ENCODE data around the gene KCNMA1. TPM values are rescaled to one million over a fixed set of nuclear protein-coding genes. Genes with fewer than 3 reads are reported as not detected.

The KCNMA1 gene
- total RNA-seq, 1 donor, result 77.8 TPM

DNA sequence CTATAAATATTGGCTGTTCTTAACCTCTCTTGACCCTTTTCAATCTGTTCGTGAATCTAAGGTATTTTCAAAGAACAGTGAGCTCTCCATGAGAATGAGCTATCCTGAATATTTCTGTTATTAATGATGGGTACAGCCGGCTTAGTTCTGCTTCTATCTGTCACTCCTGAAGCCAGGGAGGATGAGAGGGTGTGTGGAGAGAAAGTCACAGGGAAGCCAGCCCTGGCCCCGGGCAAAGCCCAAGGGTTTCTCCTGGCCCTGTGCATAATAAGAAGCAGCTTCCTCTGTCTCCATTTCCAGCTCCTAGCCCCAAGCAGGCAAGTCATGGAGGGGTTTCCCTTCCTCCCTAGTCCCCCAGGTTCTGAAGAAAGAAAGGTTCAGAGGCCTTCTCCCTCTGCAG is 151.1 kb downstream of the KCNMA1 start:
- Histone ChIP-seq H4K20me1 (ENCODE audit: insufficient read depth, low read length) (no peaks in the 10 kb centered on the region), H3K27ac (ENCODE audit: low read depth, low read length) (no peak overlapping the region), H3K4me1 (ENCODE audit: insufficient read depth, low read length) (peaks cover 9% of the 10 kb centered on the region), H3K27me3 (ENCODE audit: insufficient read depth, low read length) (no peaks in the 10 kb centered on the region), H2AFZ (ENCODE audit: low read length) (no peak overlapping the region), H3K4me2 (ENCODE audit: insufficient read depth, low read length) (no peak overlapping the region), H3K36me3 (ENCODE audit: insufficient read depth, low read length) (no peaks in the 10 kb centered on the region), H3K9me3 (ENCODE audit: low read depth, low read length) (no peaks in the 10 kb centered on the region), H3K4me3 (ENCODE audit: insufficient read depth, low read length) (no peak overlapping the region), H3K79me2 (ENCODE audit: insufficient read depth, low read length) (peaks cover 2% of the 10 kb centered on the region)
- TF ChIP-seq CTCF (IDR thresholded peaks at IDR 0.05; ENCODE audit: extremely low read depth, low read depth, low read length), result no peak
- no peak for DNase-seq (ENCODE audit: insufficient read length, low spot score, missing footprints)

DNA sequence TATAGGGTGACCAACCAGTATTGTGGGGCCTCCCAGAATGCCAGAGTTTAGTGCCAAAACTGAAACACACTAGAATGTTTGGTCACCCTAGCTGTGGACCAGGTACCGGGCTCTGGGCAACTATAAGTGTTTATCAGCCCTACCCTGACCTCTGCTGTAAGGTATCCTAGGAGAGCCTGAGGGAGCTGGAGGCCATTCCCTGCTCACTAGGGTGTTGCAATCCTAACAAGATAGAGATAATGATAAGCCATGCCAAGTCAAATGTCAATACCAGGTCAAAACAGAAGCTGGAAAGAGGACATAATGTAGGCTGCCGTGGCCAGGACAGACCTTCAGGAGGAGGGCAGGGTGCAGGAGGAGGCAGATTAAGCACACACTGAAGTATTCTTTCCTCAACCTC is 151.8 kb downstream of the KCNMA1 start:
- Histone ChIP-seq H3K4me3 (ENCODE audit: insufficient read depth, low read length) (no peak overlapping the region), H3K79me2 (ENCODE audit: insufficient read depth, low read length) (peaks cover 2% of the 10 kb centered on the region), H4K20me1 (ENCODE audit: insufficient read depth, low read length) (no peaks in the 10 kb centered on the region), H2AFZ (ENCODE audit: low read length) (no peak overlapping the region), H3K27me3 (ENCODE audit: insufficient read depth, low read length) (no peaks in the 10 kb centered on the region), H3K4me1 (ENCODE audit: insufficient read depth, low read length) (peaks cover 2% of the 10 kb centered on the region), H3K27ac (ENCODE audit: low read depth, low read length) (no peak overlapping the region), H3K9me3 (ENCODE audit: low read depth, low read length) (no peaks in the 10 kb centered on the region), H3K4me2 (ENCODE audit: insufficient read depth, low read length) (no peak overlapping the region), H3K36me3 (ENCODE audit: insufficient read depth, low read length) (no peaks in the 10 kb centered on the region)
- no peak for TF ChIP-seq CTCF (IDR thresholded peaks at IDR 0.05; ENCODE audit: extremely low read depth, low read depth, low read length)
- no peak for DNase-seq (ENCODE audit: insufficient read length, low spot score, missing footprints)

GRCh38 chr10:77482072-77482471 is 155.5 kb downstream of the KCNMA1 start:
- no peaks in the 10 kb centered on the region for H3K27me3 ChIP-seq (ENCODE audit: insufficient read depth, low read length)
- no peak overlapping the region for H3K27ac ChIP-seq (ENCODE audit: low read depth, low read length)
- peaks cover 13% of the 10 kb centered on the region for H3K4me1 ChIP-seq (ENCODE audit: insufficient read depth, low read length)
- no peak for DNase-seq (ENCODE audit: insufficient read length, low spot score, missing footprints)
- H3K4me3 ChIP-seq (ENCODE audit: insufficient read depth, low read length), result no peak overlapping the region
- no peaks in the 10 kb centered on the region for H3K9me3 ChIP-seq (ENCODE audit: low read depth, low read length)
- no peaks in the 10 kb centered on the region for H3K79me2 ChIP-seq (ENCODE audit: insufficient read depth, low read length)
- TF ChIP-seq CTCF (IDR thresholded peaks at IDR 0.05; ENCODE audit: extremely low read depth, low read depth, low read length), result no peak
- H2AFZ ChIP-seq (ENCODE audit: low read length), result no peak overlapping the region
- H3K36me3 ChIP-seq (ENCODE audit: insufficient read depth, low read length), result no peaks in the 10 kb centered on the region
- H4K20me1 ChIP-seq (ENCODE audit: insufficient read depth, low read length), result no peaks in the 10 kb centered on the region
- no peak overlapping the region for H3K4me2 ChIP-seq (ENCODE audit: insufficient read depth, low read length)

DNA sequence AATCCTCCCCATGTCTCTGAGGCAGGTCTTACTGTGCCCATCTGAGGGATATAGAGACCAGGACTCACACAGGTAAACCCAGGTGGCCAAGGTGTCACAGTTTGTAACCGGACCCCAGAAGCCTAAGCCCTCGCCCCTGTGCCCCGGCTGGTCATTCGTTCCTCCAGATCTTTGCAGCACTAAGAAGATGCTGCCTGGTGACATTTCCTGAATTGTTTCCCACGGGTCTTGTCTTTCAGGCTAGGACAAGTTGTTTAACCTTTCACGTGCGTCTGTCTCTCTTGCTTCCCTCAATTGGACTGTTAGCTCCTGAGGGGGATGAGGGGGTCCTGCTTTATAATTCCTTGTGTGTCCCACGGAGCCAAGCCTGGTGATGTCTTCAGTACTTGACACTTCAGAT is 158.0 kb downstream of the KCNMA1 start:
- H3K79me2 ChIP-seq (ENCODE audit: insufficient read depth, low read length), result no peaks in the 10 kb centered on the region
- no peak overlapping the region for H3K27ac ChIP-seq (ENCODE audit: low read depth, low read length)
- H3K4me1 ChIP-seq (ENCODE audit: insufficient read depth, low read length), result peaks cover 13% of the 10 kb centered on the region
- DNase-seq (ENCODE audit: insufficient read length, low spot score, missing footprints), result no peak
- H3K4me3 ChIP-seq (ENCODE audit: insufficient read depth, low read length), result no peak overlapping the region
- TF ChIP-seq CTCF (IDR thresholded peaks at IDR 0.05; ENCODE audit: extremely low read depth, low read depth, low read length), result no peak
- no peaks in the 10 kb centered on the region for H3K9me3 ChIP-seq (ENCODE audit: low read depth, low read length)
- no peaks in the 10 kb centered on the region for H3K27me3 ChIP-seq (ENCODE audit: insufficient read depth, low read length)
- no peaks in the 10 kb centered on the region for H3K36me3 ChIP-seq (ENCODE audit: insufficient read depth, low read length)
- no peaks in the 10 kb centered on the region for H4K20me1 ChIP-seq (ENCODE audit: insufficient read depth, low read length)
- no peak overlapping the region for H2AFZ ChIP-seq (ENCODE audit: low read length)
- H3K4me2 ChIP-seq (ENCODE audit: insufficient read depth, low read length), result no peak overlapping the region

All from osteoblast (primary cell).